K562 (cell line): Measurements from ENCODE around the gene ODF4. TPM values are rescaled to one million over a fixed set of nuclear protein-coding genes. Genes with fewer than 3 reads are reported as not detected.

Experiments
- ATAC-seq: fragments of 200-7000 bp; cut with Tn5 transposase; 3 replicates; pipeline ENCODE4 v1.9.1; 2020; ENCODE audit warnings: moderate library complexity
- BruUV-seq: library from RNA; stranded (reverse); fragments of 400-500 nt; replicated peaks from 2 replicates; lab custom pipeline; 2021; lab: Mats Ljungman, UMichigan
- CTCF ChIA-PET: fragments of 300-600 bp; formaldehyde crosslinking; extraction: SDS; loops from one replicate; lab custom pipeline; 2021; ENCODE audit warnings: low intra/inter-chr PET ratio; lab: Yijun Ruan, JAX
- POLR2A ChIA-PET: fragments of 300-600, 350-650 bp; sonication (Branson Sonifier 250); formaldehyde crosslinking; extraction: SDS; loops from one replicate; lab custom pipeline; 2021; ENCODE audit warnings: antibody characterized with exemption, inconsistent platforms; lab: Yijun Ruan, JAX
- DNase-seq, 4 experiments: peaks; one replicate each; pipeline versions ENCODE4 v3.0.0 to v3.0.0-alpha.2; 2011 to 2018; ENCODE audit warnings: low spot score in 3 of 4, mixed read lengths in 3 of 4; ENCODE audit errors: extremely low read depth in 1 of 4
- FAIRE-seq: peaks from 2 replicates; lab custom pipeline; 2011; peaks lifted over from hg19 to GRCh38; lab: Jason Lieb, UNC
- H2AFZ ChIP-seq: 2 replicates; pipeline ENCODE4 v1.6.0; 2011; ENCODE audit warnings: low read depth, low read length, control low read depth, inconsistent platforms
- H3K27ac ChIP-seq: fragments of 200-600 bp; 3 replicates; pipeline ENCODE4 v1.8.0; 2011; ENCODE audit warnings: low read depth, mild to moderate bottlenecking, control low read depth, inconsistent platforms, low read length, moderate library complexity, mixed read lengths; ENCODE audit errors: extremely low read depth
- H3K27me3 ChIP-seq, 2 experiments: fragments of 300-600 bp in 1 of 2; 2 replicates in 1 of 2; 3 replicates in 1 of 2; pipeline versions ENCODE4 v1.6.0 to v1.8.0; 2011; ENCODE audit warnings: inconsistent platforms in 2 of 2, low read length in 2 of 2, mild to moderate bottlenecking in 1 of 2, mixed read lengths in 1 of 2, moderate library complexity in 1 of 2; ENCODE audit not compliant: control insufficient read depth in 2 of 2, insufficient read depth in 2 of 2
- H3K36me3 ChIP-seq: fragments of 300-600 bp; 3 replicates; pipeline ENCODE4 v1.8.0; 2011; ENCODE audit warnings: mild to moderate bottlenecking, low read length, inconsistent platforms; ENCODE audit not compliant: control insufficient read depth, insufficient read depth
- H3K4me1 ChIP-seq, 2 experiments: fragments of 200-600 bp in 1 of 2; replicated peaks in 1 of 2; 2 replicates in 1 of 2; 3 replicates in 1 of 2; pipeline versions ENCODE4 v1.5.1 to v1.8.0; 2011; ENCODE audit warnings: inconsistent platforms in 2 of 2, low read length in 2 of 2, mild to moderate bottlenecking in 1 of 2, mixed read lengths in 1 of 2, moderate library complexity in 1 of 2; ENCODE audit not compliant: control insufficient read depth in 2 of 2, insufficient read depth in 2 of 2
- H3K4me2 ChIP-seq: 2 replicates; pipeline ENCODE4 v1.6.1; 2011; ENCODE audit warnings: low read length, control low read depth, inconsistent platforms, mixed read lengths; ENCODE audit not compliant: insufficient read depth
- H3K4me3 ChIP-seq: fragments of 200-600 bp; sonication (generic), shearing (Covaris generic); 2 replicates; pipeline ENCODE4 v1.5.1; 2016; ENCODE audit warnings: control low read depth, inconsistent platforms
- H3K79me2 ChIP-seq: fragments of 200-600 bp; 3 replicates; pipeline ENCODE4 v1.8.0; 2011; ENCODE audit warnings: low read length, inconsistent platforms; ENCODE audit not compliant: control insufficient read depth, insufficient read depth
- H3K9ac ChIP-seq, 2 experiments: 2 replicates each; pipeline versions ENCODE4 v1.6.0 to v1.6.1; 2011; ENCODE audit warnings: low read depth in 2 of 2, low read length in 2 of 2, control low read depth in 1 of 2, inconsistent platforms in 1 of 2, mild to moderate bottlenecking in 1 of 2, mixed read lengths in 1 of 2; ENCODE audit not compliant: insufficient read depth in 1 of 2
- H3K9me1 ChIP-seq: one replicate; pipeline ENCODE4 v1.6.0; 2011; ENCODE audit warnings: inconsistent platforms, mild to moderate bottlenecking, low read length, moderate library complexity; ENCODE audit not compliant: control insufficient read depth, insufficient read depth
- H3K9me3 ChIP-seq: replicated peaks from 2 replicates; pipeline ENCODE4 v1.5.1; 2011; ENCODE audit warnings: low read depth, low read length, inconsistent platforms; ENCODE audit not compliant: control insufficient read depth, insufficient read depth
- H4K20me1 ChIP-seq: replicated peaks from 2 replicates; pipeline ENCODE4 v1.6.1; 2011; ENCODE audit warnings: low read length, inconsistent platforms, mixed read lengths; ENCODE audit not compliant: control insufficient read depth, insufficient read depth
- MEIS2 ChIP-seq: fragments of 450-650 bp; IDR thresholded peaks from 2 replicates; pipeline ENCODE4 v1.6.1; 2014; ENCODE audit warnings: mild to moderate bottlenecking; ENCODE audit not compliant: partially characterized antibody
- MLLT1 ChIP-seq, 2 experiments: fragments of 450-650 bp; IDR thresholded peaks; 2 replicates each; pipeline ENCODE4 v1.6.1; 2016
- PBX2 ChIP-seq, 2 experiments: IDR thresholded peaks in 1 of 2; conservative IDR thresholded peaks in 1 of 2; 2 replicates each; pipeline ENCODE4 v1.6.1; 2016; ENCODE audit warnings: low read depth in 2 of 2, mild to moderate bottlenecking in 1 of 2, missing compliant biosample characterization in 1 of 2, missing genetic modification characterization in 1 of 2, moderate library complexity in 1 of 2
- PKNOX1 ChIP-seq: fragments of 450-650 bp; IDR thresholded peaks from 2 replicates; pipeline ENCODE4 v1.6.1; 2016
- ZKSCAN3 ChIP-seq: fragments of 250-450 bp; sonication (Bioruptor Pico); IDR thresholded peaks from 2 replicates; pipeline ENCODE4 v1.4.0; 2020
- ZNF717 ChIP-seq: fragments of 250-450 bp; sonication (Bioruptor Pico); IDR thresholded peaks from 2 replicates; pipeline ENCODE4 v1.5.0; 2021
- WGBS: fragments of 100-300 bp; shearing (Covaris generic); methylation state at CpG from one replicate; pipeline ENCODE4 v1.1.6; 2016; ENCODE audit warnings: low coverage, mixed read lengths; ENCODE audit not compliant: insufficient coverage; ENCODE audit errors: missing lambda C conversion rate; 5-methylcytosine and 5-hydroxymethylcytosine counted together
- in situ Hi-C: fragments of 300-500 bp; cut with MboI; formaldehyde crosslinking; loops from 4 replicates; pipeline ENCODE4 v1.15.0; 2018; ENCODE audit warnings: inconsistent platforms, mixed read lengths
- intact Hi-C: fragments of 100-400 bp; cut with micrococcal nuclease; formaldehyde crosslinking; loops from 2 replicates; pipeline ENCODE4 v1.14.2; 2022
- polyA plus RNA-seq, 8 experiments: library from polyadenylated mRNA; depleted of rRNA in 4 of 8; stranded (reverse) in 5 of 8; unstranded in 3 of 8; fragments of >200 nt; fragmentation: Nextera tagmentation in 2 of 8; fragmentation: Illumina TruSeq in 1 of 8; extraction: Ambion mirVana in 2 of 8; extraction: Trizol in 1 of 8; gene quantifications; 2 replicates each; pipeline versions ENCODE4 v1.2.1 to v1.2.3, GENCODE V29; 2011 to 2014; ENCODE audit warnings: inconsistent platforms in 1 of 8, missing spikeins in 1 of 8
- total RNA-seq, 7 experiments: library from RNA; depleted of rRNA in 6 of 7; stranded (reverse); fragments of >200 nt in 6 of 7; fragmentation: Illumina TruSeq in 2 of 7; extraction: Trizol in 2 of 7; gene quantifications; 2 replicates each; pipeline versions ENCODE4 v1.2.1 to v1.2.3, GENCODE V29; 2011 to 2021; ENCODE audit warnings: low replicate concordance in 1 of 7

Gene ODF4
- total and polyA plus RNA-seq, 9 of the 15 experiments (the other 6 are each of a cell fraction or from before 2014, with no cell fraction given) = not detected

- peak overlapping the region in 1 of 2 experiments; percentile 37; a peak in 2 of 4 replicates for H3K9ac ChIP-seq
- peak overlapping the region; percentile 75 for H3K4me2 ChIP-seq
- ATAC-seq (no peak), DNase-seq (no peak), FAIRE-seq (no peak)
- no peaks in the 10 kb centered on the region for H3K27me3 ChIP-seq
- intact Hi-C loops = loop anchor here (5.0 kb wide), 1 partner anchor 58 kb away; no protein-coding TSS in a partner anchor
- peaks cover 23% of the 10 kb centered on the region for H3K79me2 ChIP-seq
- POLR2A ChIA-PET = interaction anchor here (0.9 to 4.6 kb wide), 6 partner anchors 14 to 186 kb away, joined by 3 to 25 read pairs (median 3); partner anchors contain the start of gene BORCS6
- 75% methylated on average over 18 of the region's 18 CpGs for WGBS
- peak overlapping the region; percentile 50; the same call in 1 of the 3 replicates for H3K27ac ChIP-seq
- H3K4me1 ChIP-seq = peaks cover 11 to 17% of the 10 kb centered on the region in 2 experiments; a peak in 4 of 5 replicates
- peak; percentile 78 for TF ChIP-seq MEIS2
- TF ChIP-seq PKNOX1 = peak; percentile 65
- TF ChIP-seq MLLT1 (IDR thresholded peaks at IDR 0.05) = peak in 1 of 2 experiments; percentile 39; a peak in 1 of 4 replicates
- TF ChIP-seq PBX2 (CRISPR knock-in tag; IDR thresholded peaks at IDR 0.05; ENCODE audit: low read depth) = no peak
- TF ChIP-seq PBX2 (tag; conservative IDR thresholded peaks at IDR 0.05; ENCODE audit: low read depth) = peak; percentile 58
- no peak for TF ChIP-seq ZNF717 (CRISPR knock-in tag)
- no peak for TF ChIP-seq ZKSCAN3 (CRISPR knock-in tag)
- no peaks in the 10 kb centered on the region for H3K9me1 ChIP-seq
- H3K36me3 ChIP-seq = peaks cover 46% of the 10 kb centered on the region
- in situ Hi-C loops = loop anchor here (25.0 kb wide), 1 partner anchor 1162 kb away; no protein-coding TSS in a partner anchor
- H3K9me3 ChIP-seq = no peaks in the 10 kb centered on the region
- peaks cover 9% of the 10 kb centered on the region; the same call in 1 of the 2 replicates for H4K20me1 ChIP-seq
- CTCF ChIA-PET = no interaction called here
- no TSS peak for BruUV-seq
- no peak overlapping the region for H2AFZ ChIP-seq
- peak overlapping the region; percentile 37; the same call in 1 of the 2 replicates for H3K4me3 ChIP-seq
Measured at GRCh38 chr17:8375738-8376259, 36.2 kb downstream of the ODF4 start.
